NOMO-1 treated with dmso at 0.1 percent for 144 hours (cell line): ENCODE results near the gene CPNE9.
A peak's percentile ranks its signal among the peaks of the same experiment; 100 is the strongest.

Experiments used
- DNase-seq: peaks from one replicate; lab custom pipeline; 2025; ENCODE audit not compliant: unreplicated experiment; lab: John Stamatoyannopoulos, UW

The CPNE9 gene

DNA sequence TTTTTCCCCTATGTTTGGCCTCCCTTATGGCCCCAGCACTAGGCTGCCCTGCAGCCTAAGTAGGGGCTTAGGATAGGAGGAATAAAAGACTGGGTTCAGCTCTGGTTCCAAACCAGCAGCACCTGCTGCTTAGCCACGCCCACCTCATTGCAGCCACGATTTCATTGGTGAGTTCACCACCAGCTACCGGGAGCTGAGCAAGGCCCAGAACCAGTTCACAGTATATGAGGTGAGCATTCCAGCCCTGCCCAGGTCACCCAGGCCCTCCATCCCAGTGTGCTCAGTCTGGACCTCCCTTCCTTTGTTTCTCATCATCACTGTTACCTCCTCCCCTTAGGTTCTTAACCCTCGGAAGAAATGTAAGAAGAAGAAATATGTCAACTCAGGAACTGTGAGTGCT lies 11.5 kb downstream of the CPNE9 start:
- DNase-seq = peak; percentile 5

DNA sequence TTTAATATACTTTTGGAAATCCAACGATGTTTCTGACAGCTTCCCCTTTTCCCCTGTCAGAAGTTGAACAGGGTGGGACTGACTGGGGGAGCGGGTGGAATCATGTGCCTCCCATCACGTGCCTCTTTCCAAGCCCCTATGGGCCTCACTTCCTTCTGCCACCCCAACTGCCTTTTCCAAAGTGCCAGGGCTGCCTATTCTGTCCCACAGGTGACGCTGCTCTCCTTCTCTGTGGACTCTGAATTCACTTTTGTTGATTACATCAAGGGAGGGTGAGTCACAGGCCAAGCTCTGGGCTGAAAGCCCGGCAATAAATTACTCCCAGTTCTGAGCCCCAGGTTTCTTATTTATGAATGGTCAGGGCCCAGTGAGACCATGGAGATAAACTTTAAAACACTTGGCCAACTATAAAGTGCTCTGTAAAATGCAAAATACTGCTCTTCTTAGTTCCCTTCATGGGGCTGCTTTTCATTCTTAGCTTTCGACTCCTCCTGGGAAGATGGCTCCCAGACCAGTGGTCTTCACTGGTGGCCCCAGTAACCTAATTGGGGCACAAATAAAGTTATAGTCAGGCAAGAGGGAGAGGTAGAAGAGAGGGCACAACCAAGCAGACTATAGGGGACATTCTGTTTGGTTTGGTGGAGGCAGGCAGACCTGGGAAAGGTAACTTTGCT lies 12.3 kb downstream of the CPNE9 start:
- peak; percentile 88 for DNase-seq

DNA sequence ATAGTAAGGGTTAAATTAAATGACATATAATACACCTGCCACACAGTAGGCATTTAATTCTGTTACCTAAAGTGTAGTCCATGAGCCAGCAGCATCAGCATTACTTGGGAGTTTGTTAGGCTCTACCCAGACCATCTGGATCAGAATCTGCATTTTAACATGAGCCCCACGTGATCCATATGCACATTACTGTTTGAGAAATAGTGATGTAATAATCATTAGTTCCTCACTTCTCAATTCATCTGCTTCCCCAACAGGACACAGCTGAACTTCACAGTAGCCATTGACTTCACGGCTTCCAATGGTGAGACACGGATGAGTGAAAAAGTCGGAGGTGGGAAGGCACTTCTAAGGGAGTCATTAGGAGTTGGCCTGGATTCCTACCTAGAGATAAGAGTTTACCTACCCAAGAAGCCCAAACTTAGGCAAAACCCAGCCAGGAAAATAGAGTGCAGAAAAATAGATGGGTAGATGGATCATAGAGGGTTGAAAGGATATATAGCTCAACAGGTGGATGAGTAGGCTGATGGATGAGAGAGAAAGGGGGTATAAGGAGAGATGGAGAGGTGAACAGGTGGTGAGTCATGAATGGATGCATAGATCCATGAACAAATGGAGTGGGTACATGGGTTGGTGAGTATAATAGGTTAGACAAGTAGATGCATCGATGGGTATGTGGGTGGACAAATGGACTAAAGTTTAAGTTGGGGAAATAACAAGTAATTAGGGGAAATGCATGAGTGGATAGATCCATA lies 13.3 kb downstream of the CPNE9 start:
- DNase-seq = no peak

DNA sequence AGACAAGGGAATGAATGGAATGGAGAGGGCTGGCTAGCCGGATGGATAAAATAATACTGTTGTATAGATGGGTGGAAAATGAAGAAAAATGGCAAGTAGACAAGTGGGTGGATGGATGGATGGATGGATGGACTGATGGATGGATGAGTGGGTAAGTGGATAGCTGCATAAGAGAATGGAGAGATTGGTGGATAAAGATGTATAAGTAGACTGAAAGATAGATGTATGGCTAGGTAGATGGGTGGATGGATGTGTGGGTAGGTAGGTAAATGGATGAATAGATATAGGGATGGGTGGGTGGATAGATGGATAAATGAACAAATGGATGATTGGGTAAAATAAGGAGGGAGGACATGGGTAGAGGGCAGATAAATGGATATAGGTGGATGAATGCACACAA lies 13.9 kb downstream of the CPNE9 start:
- DNase-seq = no peak

DNA sequence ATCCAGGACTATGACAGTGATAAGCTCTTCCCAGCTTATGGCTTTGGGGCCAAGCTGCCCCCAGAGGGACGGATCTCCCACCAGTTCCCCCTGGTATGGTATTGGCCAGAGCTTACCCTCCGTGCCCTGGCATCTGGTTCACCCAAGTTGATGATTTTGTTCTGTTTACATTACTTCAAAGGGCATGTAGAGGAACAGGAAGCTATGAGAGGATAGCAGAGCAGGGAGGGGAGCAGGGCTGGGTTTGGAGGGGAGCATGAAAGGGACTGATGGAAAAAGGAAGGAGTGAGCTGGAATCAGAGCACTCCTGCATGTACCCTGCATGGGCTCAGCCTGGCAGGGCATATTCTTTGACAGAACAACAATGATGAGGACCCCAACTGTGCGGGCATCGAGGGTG lies 14.5 kb downstream of the CPNE9 start:
- DNase-seq = no peak

DNA sequence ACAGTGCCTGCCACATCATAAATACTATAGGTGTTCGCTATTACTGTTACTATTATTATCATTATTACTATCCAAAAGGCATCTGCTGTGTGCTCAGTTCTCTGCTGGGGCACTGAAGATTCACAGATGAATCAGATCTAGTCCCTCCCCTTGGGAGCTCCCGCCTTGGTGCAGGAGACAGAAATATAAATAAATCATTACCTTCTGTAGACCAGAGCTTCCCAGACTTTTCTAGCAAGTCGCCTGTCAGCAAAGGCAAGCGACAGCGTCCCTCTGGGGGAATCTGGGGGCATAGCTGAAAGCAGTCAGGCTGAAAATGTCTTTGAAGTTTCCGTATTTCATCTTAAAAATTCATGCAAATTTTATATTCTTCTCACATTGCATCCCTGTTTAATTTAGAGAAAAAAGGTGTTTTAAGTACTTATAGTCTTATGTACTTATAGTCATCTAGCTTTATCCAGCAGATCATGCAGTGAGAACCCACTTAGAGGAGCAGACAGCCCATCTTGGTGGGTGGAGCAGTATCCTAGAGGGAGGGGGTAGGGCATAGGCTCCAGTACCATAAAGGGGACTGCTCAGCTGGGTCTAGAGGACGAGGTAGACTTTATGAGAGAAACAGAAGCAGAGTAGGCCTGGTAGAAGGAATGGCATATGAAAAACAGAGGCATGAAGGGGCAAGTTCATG lies 17.5 kb downstream of the CPNE9 start:
- no peak for DNase-seq

DNA sequence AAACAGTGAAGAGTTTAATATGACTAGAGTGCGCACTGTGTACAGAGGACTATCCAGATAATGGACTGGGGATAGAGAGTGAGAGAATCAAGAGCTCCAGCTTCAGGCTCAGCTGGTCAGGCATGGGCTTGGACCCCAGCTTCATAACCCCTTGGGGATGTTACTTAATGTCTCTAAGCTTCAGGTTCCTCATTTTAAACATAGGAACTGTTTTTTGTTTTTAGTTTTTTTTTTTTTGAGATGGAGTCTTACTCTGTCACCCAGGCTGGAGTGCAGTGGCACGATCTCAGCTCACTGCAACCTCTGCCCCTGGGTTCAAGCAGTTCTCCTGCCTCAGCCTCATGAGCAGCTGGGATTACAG lies 18.0 kb downstream of the CPNE9 start:
- peak; percentile 0 for DNase-seq

DNA sequence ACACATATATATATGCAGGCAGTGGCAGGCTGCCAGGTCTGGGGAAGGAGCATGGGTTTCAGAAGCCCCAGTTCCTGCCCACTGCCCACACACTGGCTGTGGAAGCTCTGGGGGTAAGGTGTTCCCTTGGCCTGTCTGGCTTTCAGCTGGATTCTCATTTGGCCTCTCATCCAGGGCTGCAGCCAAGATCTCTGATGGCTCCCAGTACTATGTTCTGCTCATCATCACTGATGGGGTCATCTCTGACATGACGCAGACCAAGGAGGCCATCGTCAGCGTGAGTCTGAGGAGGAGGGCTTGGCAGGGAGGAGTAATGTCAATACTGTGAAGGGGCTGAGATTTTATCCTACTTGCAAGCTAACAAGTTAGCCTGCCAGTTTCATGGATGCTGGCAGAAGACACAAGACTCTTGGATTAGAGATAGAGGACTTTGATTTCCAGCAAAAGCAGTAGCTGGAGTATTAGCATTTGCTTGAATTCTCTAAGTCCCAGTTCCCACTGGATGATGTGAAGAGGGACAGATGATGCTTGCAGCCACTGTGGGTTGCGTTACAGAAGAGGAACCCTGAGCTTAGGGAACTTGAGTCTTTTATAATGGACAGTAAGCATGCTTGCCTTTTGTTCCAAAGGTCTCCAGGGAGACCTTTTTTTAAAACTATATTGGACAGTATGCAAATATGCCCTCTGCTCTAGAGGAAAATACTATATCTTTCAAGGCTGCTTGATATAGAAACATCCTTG lies 22.3 kb downstream of the CPNE9 start:
- DNase-seq = no peak

DNA sequence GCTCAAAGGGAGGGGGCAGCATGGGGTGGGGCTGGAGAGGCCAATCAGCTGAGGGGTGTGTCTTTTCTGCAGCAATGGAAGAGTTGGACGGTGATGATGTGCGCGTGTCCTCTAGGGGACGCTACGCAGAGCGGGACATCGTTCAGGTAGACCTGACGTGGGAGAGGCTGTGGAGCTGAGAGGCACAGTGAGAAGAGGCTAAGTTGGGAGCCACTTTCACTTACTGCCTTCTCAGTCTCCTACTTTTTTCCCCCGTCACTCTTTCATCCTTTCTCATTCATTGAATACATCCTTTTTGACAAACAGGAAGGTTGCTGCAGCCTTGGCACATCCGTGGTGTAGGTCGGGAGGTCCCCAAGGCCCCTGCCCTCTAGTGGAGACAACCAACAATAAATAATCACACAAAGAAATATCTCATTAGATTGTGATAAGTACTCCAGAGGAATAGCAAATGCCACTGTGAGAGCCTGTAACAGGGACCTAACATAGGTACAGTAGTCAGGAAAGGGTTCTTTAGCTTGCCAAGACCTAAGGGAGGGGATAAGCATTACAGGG lies 23.5 kb downstream of the CPNE9 start:
- DNase-seq = no peak

DNA sequence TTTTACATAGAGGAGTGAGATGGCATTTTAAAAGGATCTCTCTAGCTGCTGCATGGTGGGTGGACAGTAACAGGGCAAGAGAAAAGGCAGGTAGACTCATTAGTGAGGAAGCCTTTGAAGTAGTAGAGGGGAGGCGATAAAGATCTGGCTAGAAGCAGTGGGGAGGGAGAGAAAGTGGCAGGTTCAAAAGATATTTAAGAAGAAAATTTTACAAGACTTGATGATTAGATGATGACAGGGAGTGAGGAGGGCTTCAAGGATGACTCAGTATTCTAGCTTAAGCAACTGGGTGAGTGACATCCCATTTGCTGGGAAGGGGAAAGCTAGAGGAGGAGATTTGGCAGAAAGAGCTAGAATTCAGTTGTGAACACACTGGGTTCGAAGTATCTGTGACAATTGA lies 24.1 kb downstream of the CPNE9 start:
- DNase-seq = no peak

DNA sequence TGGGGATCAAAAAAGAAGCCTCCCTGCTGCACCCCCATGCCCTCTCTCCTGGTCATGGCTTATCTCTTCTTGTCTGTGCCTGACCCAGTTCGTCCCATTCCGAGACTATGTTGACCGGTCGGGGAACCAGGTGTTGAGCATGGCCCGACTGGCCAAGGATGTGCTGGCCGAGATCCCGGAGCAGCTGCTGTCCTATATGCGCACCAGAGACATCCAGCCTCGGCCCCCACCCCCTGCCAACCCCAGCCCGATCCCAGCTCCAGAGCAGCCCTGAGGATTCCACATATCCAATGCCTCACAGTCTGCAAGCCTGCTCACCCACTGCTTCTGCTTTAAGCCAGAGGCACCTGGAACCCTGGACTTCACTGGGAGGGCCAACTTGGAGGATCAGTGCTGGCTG lies 25.8 kb downstream of the CPNE9 start:
- DNase-seq = no peak

DNA sequence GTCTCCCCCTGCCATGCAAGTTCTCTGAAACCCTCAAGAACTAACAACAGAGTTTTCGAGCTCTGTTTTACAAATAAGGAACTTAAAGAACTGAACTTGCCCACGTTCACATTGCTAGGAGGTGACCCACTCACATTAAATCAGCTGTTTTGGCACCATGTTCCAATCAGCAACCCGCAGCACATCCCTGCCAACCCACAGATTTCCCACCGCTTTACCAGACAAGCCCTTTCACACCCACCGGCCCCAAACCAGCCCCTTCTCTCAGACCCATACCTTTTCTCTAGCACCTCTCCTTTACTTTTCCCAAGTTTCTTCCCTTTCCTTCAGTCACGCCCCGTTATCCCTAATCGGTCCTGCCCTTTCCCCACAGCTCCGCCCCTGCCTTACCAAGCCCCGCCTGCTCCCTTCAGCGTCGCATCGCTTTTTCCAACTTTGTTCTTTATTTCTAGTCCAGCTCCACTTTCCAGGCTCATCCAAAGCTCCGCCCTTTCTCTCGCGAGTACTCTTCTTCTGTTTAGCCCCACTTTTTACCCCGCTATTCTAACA lies 27.1 kb downstream of the CPNE9 start:
- no peak for DNase-seq

DNA sequence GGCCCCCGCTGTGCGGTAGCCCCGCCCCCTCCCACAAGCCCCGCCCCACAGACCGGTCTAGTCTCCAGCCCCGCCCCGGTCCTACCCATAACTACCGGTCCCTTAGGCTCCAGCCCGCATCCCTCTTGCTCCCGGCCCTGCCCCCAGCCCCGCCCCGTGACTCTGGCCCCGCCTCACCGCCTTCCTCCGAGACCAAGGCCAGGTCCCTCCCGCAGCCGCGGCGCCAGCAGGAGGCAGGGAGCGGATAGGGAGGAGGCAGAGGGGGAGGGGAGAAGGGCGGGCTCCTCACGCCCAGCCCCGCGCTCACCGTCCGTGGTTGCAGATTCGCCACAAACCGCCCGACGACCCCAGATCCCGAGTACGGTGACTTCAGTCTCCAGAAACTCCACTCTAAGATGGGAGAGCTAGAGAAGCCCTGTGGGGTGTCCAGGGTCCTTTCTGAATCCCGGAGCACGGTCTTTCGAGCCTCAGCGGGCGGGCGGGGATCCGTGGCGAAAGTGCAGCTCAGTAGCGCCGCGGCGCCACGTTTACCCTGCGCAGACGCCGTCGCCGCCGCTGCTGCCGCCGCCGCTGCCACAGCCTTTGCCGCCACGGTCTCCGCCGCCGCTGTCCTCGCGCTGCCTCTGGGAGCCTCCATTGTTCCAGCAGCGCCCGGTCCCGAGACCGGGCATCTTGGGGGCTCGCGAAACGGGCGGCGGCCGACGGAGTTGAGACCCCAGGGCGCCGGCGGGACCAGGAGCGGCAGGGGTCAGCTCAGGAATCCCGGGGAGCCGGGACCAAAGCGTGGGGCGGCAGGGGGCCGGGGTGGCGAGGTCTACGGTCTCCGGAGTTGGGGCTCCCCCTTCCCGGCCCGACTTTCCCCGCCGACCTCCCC lies 27.8 kb downstream of the CPNE9 start, which contains the start of gene BRPF1:
Gene BRPF1, plus strand, starts transcription at position 530 of the 874 bp plus-strand sequence. CDS start 2,406 bp downstream, outside the sequence.
- peak; percentile 95 for DNase-seq

DNA sequence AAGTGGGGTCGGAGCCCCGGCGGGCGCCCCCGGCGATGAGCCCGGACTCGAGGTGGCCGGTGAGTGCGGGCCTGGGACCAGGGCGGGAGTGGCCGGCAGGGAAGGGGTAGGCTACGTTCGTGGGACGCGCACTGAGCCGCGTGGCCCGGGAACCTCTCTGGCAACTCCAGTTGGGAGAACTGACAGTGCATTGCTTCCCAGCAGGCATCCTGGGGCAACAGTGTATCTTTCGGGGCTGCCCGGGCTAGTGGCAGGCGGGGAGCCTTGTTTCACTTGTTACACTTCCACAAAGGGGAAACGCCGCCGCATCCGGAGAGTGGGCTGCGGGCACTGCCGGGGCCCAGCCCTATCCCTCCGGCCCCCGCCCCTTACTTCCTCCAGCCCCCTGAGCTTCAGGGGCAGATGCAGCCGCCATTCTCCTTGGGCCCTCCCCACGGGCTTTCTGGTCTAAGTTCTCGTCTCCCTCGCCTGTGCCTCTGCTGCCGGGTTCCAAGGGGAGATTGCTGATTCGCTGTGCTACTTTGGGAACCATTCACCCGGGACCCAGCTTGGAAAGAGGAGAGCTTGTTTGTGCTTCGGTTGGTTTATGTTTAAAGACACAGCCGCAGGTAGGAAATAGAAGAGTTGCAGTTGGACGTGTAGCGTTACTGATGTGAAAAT lies 28.6 kb downstream of the CPNE9 start:
- DNase-seq = peak; percentile 21

DNA sequence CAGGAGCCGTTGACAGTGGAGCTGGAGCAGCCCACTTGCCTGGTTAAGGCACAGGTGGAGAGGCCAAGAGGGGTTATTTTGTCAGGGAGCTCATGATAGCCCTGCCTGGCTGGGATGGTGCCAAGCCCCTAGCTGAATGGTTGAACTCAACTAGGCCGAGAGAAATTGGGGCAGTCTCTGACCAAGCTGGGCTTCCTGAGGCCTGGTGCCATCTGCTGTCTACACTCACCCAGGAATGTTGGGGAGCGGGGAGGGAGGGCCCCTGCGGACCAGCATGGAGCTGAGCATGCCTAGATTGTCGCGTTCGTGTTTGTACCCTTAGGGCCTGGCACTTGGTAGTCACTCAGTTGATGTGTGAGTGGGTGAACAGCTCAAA lies 29.1 kb downstream of the CPNE9 start:
- DNase-seq = no peak

DNA sequence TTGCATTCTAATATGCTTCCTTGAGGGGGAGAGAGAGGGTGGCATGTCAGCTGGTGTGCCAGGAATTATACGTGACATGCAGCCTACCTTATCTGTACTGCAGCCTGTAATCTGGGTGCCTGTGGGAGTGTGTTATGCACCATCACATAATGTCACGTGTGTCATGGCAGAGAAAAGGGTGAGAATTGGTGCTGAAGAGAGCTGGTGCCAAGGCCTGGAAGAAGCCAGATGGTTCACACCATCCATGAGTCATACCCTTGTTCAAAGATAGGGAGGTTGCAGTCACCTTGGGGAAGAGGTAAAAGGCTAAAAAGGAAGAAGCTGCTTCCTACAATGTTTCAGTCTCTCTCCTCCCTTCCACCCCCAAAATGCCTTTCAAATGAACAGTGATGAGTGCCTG lies 33.2 kb downstream of the CPNE9 start:
- DNase-seq = no peak

DNA sequence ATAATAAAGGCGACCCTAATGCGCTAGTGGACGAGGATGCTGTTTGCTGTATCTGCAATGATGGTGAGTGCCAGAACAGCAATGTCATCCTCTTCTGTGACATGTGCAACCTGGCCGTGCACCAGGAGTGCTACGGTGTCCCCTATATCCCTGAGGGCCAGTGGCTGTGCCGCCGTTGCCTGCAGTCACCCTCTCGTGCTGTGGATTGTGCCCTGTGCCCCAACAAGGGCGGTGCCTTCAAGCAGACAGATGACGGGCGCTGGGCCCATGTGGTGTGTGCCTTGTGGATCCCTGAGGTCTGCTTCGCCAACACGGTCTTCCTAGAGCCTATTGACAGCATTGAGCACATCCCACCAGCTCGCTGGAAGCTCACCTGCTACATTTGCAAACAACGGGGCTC lies 35.5 kb downstream of the CPNE9 start:
- DNase-seq = no peak

DNA sequence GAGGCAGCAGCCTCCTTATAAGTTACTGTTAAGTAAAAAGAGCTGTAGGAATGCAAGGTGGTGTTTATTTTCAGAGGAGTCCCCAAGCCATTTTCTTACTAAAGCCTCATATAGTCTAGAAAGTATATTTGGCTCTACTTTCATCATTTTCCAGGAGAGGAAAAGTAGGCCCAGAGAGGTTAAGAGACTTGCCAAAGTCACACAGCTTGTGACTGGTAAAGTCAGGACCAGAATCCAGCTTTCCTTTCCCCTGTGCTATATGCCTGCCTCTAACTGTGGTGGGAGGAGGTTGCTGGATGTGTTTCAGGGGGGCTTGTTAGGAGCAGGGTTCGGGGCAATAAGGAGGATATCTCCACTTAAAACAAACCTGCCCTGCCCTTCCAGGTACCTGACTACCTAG lies 38.9 kb downstream of the CPNE9 start:
- DNase-seq = no peak

DNA sequence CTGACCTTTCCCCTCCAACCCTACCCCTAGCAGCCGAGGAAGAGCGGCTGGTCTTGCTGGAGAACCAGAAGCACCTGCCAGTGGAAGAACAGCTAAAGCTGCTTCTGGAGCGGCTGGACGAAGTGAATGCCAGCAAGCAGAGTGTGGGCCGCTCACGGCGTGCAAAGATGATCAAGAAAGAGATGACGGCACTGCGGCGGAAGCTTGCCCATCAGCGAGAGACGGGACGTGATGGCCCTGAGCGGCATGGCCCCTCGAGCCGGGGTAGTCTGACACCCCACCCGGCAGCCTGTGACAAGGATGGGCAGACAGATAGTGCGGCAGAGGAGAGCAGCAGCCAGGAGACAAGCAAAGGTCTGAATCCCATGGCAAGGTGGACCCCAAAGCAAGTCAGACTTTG lies 39.9 kb downstream of the CPNE9 start:
- DNase-seq = no peak
